DOHH2 (cell line): ENCODE measurements around the gene CUEDC1.
A peak's percentile ranks its signal among the peaks of the same experiment; 100 is the strongest.

Experiments used
- H3F3A ChIP-seq: fragments of 200-600 bp; sonication (generic), shearing (Covaris generic); 2 replicates; pipeline ENCODE4 v1.6.0; 2016; ENCODE audit warnings: antibody characterized with exemption, mild to moderate bottlenecking; ENCODE audit not compliant: control insufficient read depth, insufficient read depth
- H3K27ac ChIP-seq: fragments of 200-600 bp; sonication (generic); 2 replicates; pipeline ENCODE4 v1.5.1; 2014; ENCODE audit warnings: low read depth, mild to moderate bottlenecking, low read length, moderate library complexity
- H3K27me3 ChIP-seq: fragments of 200-600 bp; sonication (generic); 2 replicates; pipeline ENCODE4 v1.6.1; 2014; ENCODE audit warnings: mild to moderate bottlenecking, low read length, mixed read lengths; ENCODE audit not compliant: control insufficient read depth
- H3K36me3 ChIP-seq: fragments of 200-600 bp; sonication (generic); 2 replicates; pipeline ENCODE4 v1.6.1; 2014; ENCODE audit warnings: mild to moderate bottlenecking, low read length, moderate library complexity, mixed read lengths; ENCODE audit not compliant: control insufficient read depth
- H3K4me1 ChIP-seq: fragments of 200-600 bp; sonication (generic); 2 replicates; pipeline ENCODE4 v1.6.1; 2014; ENCODE audit warnings: mild to moderate bottlenecking, low read length, mixed read lengths; ENCODE audit not compliant: control insufficient read depth
- H3K4me2 ChIP-seq: fragments of 200-600 bp; sonication (generic); 2 replicates; pipeline ENCODE4 v1.6.0; 2014; ENCODE audit warnings: mild to moderate bottlenecking, low read length, moderate library complexity
- H3K4me3 ChIP-seq: fragments of 200-600 bp; sonication (generic); 2 replicates; pipeline ENCODE4 v1.5.1; 2014; ENCODE audit warnings: mild to moderate bottlenecking, low read length, mixed read lengths
- H3K79me2 ChIP-seq: fragments of 200-600 bp; sonication (generic); 2 replicates; pipeline ENCODE4 v1.6.1; 2014; ENCODE audit warnings: mild to moderate bottlenecking, low read length, mixed read lengths; ENCODE audit not compliant: control insufficient read depth
- H3K9me2 ChIP-seq: fragments of 200-600 bp; sonication (generic); replicated peaks from 2 replicates; pipeline ENCODE4 v1.6.1; 2014; ENCODE audit warnings: mild to moderate bottlenecking, low read length, mixed read lengths; ENCODE audit not compliant: control insufficient read depth
- H3K9me3 ChIP-seq: fragments of 200-600 bp; sonication (generic); 2 replicates; pipeline ENCODE4 v1.6.1; 2014; ENCODE audit warnings: antibody characterized with exemption, low read length, mixed read lengths; ENCODE audit not compliant: control insufficient read depth, insufficient read depth
- H4K20me1 ChIP-seq: fragments of 200-600 bp; sonication (generic); 2 replicates; pipeline ENCODE4 v1.6.0; 2014; ENCODE audit warnings: low read depth, mild to moderate bottlenecking, antibody characterized with exemption, low read length, moderate library complexity; ENCODE audit not compliant: control insufficient read depth, insufficient read depth
- EZH2phosphoT487 ChIP-seq: fragments of 200-600 bp; sonication (generic); IDR thresholded peaks from 2 replicates; pipeline ENCODE4 v1.6.1; 2017; ENCODE audit warnings: borderline replicate concordance, mild to moderate bottlenecking, antibody characterized with exemption, low read length, moderate library complexity, mixed read lengths
- TF ChIP-seq, protein P1 (sequence below): fragments of 200-600 bp; sonication (generic); IDR thresholded peaks from one replicate; pipeline ENCODE4 v1.5.1; 2014; ENCODE audit warnings: antibody characterized with exemption, mild to moderate bottlenecking, low read depth, low read length; ENCODE audit not compliant: poor library complexity, severe bottlenecking

Gene CUEDC1

DNA sequence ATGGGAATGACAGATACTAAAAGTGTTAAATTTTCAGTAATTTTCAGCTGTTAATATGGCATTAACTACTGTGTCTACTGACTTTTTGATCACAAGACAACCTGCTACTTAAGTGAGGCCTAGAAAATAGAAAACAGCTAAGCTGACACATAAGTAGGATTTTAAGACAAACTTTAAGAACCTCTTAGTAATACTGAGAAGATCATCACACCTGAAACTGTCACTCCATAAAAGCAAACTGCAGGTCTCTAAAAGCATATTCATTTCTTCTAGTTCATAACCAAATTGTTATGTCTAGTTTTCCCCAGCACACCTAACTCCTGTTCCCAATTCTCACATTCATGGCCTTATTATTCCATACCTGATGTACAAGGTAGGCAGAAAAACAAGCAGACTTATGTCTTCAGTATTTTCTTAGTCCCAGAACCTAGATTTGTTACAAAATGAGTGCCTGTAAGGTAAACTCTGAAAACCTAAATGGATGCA is 43.8 kb upstream of the CUEDC1 start:
- Histone ChIP-seq H4K20me1 (peaks cover 27% of the 10 kb centered on the region), H3K27me3 (no peaks in the 10 kb centered on the region), H3F3A (peaks cover 91% of the 10 kb centered on the region), H3K36me3 (peaks cover 79% of the 10 kb centered on the region), H3K4me2 (peak overlapping the region; percentile 22), H3K4me3 (no peak overlapping the region; the same call in 1 of the 2 replicates), H3K9me2 (no peaks in the 10 kb centered on the region), H3K27ac (no peak overlapping the region), H3K4me1 (peaks cover 77% of the 10 kb centered on the region), H3K9me3 (no peaks in the 10 kb centered on the region), H3K79me2 (peaks cover 26% of the 10 kb centered on the region)
- TF ChIP-seq, protein P1, sequence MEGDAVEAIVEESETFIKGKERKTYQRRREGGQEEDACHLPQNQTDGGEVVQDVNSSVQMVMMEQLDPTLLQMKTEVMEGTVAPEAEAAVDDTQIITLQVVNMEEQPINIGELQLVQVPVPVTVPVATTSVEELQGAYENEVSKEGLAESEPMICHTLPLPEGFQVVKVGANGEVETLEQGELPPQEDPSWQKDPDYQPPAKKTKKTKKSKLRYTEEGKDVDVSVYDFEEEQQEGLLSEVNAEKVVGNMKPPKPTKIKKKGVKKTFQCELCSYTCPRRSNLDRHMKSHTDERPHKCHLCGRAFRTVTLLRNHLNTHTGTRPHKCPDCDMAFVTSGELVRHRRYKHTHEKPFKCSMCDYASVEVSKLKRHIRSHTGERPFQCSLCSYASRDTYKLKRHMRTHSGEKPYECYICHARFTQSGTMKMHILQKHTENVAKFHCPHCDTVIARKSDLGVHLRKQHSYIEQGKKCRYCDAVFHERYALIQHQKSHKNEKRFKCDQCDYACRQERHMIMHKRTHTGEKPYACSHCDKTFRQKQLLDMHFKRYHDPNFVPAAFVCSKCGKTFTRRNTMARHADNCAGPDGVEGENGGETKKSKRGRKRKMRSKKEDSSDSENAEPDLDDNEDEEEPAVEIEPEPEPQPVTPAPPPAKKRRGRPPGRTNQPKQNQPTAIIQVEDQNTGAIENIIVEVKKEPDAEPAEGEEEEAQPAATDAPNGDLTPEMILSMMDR, result no peak
- TF ChIP-seq EZH2phosphoT487, result no peak

DNA sequence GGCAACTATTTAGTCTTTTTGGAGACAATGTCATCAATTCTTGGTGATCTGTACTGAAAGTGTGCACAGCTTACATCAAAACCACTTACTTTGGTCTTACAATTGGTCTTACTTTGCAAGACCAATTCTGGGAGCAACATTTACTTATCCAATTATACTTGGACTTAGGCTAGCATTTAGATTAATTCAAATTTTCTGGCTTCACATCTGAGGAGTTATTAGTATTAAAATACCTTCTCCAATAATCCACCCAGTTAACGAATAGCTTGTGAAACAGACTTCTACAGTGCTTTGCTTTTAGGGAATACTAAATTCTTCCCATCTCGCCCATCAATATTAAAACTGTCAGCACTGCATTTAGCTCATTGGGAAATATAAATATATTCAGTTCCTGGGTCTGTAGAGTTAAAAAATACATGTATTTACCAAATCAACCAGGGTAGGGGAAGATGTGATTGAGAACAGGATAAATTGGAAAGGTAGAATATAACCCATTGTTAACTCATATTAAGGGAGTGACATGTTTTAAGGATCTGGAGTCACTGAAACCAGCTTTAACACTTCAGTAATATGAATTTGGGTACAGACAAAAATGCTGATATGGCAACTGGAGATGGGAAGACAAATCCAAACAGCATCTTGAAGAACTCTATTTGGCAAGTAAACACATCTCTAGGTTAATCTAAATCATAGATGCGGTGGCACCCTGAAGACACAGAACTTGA is 42.0 kb upstream of the CUEDC1 start:
- no peaks in the 10 kb centered on the region for H3K9me2 ChIP-seq
- H4K20me1 ChIP-seq, result peaks cover 13% of the 10 kb centered on the region
- H3K9me3 ChIP-seq, result no peaks in the 10 kb centered on the region
- H3F3A ChIP-seq, result peaks cover 84% of the 10 kb centered on the region
- peaks cover 61% of the 10 kb centered on the region for H3K36me3 ChIP-seq
- no peak overlapping the region for H3K4me2 ChIP-seq
- H3K4me3 ChIP-seq, result no peak overlapping the region
- peaks cover 7% of the 10 kb centered on the region for H3K79me2 ChIP-seq
- no peaks in the 10 kb centered on the region for H3K27me3 ChIP-seq
- H3K4me1 ChIP-seq, result peaks cover 68% of the 10 kb centered on the region
- no peak for TF ChIP-seq EZH2phosphoT487
- TF ChIP-seq, protein P1, result no peak
- H3K27ac ChIP-seq, result no peak overlapping the region

DNA sequence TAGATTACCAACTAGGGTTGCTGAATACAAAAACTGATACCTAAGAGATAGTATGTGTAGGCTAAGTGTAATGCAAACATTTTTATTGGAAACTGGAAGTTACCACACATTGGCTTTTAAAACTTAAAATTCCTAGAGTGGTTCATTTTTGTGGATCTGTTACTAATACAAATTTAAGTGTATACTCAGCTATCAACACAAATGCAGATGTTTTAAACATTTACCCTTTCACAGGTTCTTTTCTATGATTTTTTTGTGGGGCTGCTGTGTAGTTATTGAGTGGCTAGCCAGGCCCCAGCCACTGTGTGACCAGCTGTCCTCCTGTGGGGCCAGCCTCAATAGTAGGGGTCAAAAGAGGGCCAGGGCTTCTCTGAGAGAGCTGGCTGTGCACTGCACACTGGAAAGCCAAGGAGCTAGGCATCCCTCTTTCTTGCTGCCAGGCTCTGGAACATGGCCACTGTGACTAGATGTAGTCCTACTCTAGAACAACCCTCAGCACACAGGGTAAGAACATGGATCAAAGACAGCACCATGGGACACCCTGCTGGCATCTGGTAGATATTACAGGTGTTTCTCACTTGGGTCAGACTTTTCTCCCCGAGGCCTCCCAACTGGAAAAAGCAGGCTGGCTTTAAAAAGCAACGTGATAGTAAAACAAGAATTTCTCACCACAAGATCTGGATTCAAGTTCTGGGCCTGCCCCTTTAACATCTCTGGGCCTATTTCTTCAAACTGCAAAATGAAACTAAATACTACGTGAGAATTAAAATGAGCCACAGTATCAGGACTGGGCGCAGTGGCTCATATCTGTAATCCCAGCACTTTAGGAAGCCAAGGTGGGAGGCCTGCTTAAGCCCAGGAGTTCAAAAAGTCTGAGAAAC is 40.1 kb upstream of the CUEDC1 start:
- Histone ChIP-seq H3K27ac (no peak overlapping the region), H3K4me1 (peaks cover 60% of the 10 kb centered on the region), H3K4me3 (no peak overlapping the region), H3K9me2 (no peaks in the 10 kb centered on the region), H3K9me3 (no peaks in the 10 kb centered on the region), H4K20me1 (peaks cover 11% of the 10 kb centered on the region), H3F3A (peaks cover 83% of the 10 kb centered on the region), H3K36me3 (peaks cover 42% of the 10 kb centered on the region), H3K79me2 (peaks cover 5% of the 10 kb centered on the region), H3K27me3 (no peaks in the 10 kb centered on the region), H3K4me2 (peak overlapping the region; percentile 12)
- TF ChIP-seq, protein P1, result peak; percentile 61
- no peak for TF ChIP-seq EZH2phosphoT487
